LNCaP clone FGC (cell line): ENCODE measurements around the gene ASPRV1.

Experiments
- DNase-seq: peaks from one replicate; pipeline ENCODE4 v3.0.0-alpha.2; 2011; ENCODE audit warnings: low read depth
- H3K4me3 ChIP-seq: 2 replicates; pipeline ENCODE4 v1.5.1; 2011; ENCODE audit warnings: mild to moderate bottlenecking, low read depth, low read length, control low read depth
- TF ChIP-seq, protein P1 (sequence below): IDR thresholded peaks from 2 replicates; pipeline ENCODE4 v1.5.1; 2012; ENCODE audit warnings: mild to moderate bottlenecking; ENCODE audit not compliant: control insufficient read depth, insufficient read depth; ENCODE audit errors: extremely low read depth

Gene ASPRV1

DNA sequence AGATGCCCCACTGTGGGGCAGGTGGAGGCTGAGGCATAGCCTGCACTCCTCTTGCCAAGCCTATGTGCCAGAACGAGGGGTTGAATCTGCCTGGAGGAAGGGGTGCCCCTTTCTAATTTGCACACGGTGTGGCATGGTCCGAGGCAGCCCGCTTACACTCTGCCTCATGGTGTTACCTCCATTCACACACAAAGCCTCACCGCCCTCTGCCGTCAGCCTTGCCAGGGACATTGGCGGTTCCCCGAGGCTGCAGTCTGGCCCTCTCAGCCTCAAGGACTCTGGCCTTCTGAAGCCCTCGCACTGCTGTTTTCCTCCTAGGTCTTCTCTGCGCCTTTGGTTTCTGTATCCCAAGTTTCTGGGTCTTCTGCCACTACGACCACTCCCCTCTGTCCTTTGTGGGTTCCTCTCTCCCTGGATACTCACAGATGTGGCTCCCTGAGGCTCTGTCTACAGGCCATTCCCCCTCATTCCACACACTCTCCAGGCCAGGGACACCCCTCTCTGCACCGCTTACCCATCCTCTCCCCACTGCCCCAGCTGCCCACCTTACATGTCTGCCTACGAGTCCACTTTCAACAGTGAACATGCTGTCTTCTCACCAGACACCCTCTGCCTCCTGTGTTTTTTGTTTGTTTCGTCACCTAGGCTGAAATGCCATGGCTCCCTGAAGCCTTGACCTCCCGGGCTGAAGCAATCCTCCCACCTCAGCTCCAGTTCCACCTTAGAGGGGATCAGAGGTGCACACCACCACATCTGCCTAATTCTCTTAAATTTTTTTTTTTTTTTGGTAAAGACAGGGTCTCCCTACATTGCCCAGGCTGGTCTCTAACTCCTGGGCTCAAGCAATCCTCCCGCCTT lies 7.9 kb upstream of the ASPRV1 start:
- no peak for DNase-seq
- no peak overlapping the region for H3K4me3 ChIP-seq
- TF ChIP-seq, protein P1, sequence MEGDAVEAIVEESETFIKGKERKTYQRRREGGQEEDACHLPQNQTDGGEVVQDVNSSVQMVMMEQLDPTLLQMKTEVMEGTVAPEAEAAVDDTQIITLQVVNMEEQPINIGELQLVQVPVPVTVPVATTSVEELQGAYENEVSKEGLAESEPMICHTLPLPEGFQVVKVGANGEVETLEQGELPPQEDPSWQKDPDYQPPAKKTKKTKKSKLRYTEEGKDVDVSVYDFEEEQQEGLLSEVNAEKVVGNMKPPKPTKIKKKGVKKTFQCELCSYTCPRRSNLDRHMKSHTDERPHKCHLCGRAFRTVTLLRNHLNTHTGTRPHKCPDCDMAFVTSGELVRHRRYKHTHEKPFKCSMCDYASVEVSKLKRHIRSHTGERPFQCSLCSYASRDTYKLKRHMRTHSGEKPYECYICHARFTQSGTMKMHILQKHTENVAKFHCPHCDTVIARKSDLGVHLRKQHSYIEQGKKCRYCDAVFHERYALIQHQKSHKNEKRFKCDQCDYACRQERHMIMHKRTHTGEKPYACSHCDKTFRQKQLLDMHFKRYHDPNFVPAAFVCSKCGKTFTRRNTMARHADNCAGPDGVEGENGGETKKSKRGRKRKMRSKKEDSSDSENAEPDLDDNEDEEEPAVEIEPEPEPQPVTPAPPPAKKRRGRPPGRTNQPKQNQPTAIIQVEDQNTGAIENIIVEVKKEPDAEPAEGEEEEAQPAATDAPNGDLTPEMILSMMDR, result no peak

DNA sequence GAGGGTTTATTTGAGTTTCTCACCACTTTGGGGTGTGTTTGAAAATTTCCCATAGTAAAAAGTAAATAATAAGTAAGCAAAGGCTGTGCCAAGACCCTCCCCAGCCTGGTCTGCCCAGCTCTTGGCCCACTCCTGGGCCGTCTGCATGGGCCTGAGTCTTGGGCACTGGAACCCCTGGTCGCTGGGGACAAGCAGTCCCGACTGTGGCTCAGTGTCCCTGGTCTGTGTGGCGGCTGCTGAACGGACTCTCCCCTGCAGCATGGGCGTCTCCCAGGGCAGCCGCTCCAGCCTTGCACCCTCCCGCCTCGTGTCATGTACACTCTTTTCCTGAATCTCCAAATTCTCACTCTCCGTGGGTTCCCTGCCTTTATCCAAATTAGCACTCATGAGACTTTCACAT lies 7.2 kb upstream of the ASPRV1 start:
- H3K4me3 ChIP-seq, result no peak overlapping the region
- no peak for DNase-seq
- TF ChIP-seq, protein P1, result no peak

DNA sequence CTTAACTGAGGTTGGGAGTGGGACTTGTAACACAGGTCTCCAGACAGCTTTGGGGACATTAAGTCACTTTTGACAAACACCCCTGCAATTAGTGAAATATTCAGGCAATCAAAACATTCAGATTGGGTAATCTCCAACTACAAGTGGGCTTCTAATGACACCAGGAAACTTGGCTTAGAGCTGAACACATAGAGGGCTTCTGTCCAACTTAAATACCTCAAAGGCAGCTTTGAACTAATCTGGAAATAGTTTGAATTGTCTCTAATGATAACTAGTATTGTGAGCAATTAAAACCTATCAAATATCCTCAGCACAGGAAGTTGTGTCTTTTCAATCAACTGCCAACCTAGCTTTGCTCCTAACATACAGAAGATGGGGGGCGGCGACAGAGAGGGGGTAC lies 5.1 kb upstream of the ASPRV1 start:
- no peak for DNase-seq
- TF ChIP-seq, protein P1, result no peak
- H3K4me3 ChIP-seq, result no peak overlapping the region

DNA sequence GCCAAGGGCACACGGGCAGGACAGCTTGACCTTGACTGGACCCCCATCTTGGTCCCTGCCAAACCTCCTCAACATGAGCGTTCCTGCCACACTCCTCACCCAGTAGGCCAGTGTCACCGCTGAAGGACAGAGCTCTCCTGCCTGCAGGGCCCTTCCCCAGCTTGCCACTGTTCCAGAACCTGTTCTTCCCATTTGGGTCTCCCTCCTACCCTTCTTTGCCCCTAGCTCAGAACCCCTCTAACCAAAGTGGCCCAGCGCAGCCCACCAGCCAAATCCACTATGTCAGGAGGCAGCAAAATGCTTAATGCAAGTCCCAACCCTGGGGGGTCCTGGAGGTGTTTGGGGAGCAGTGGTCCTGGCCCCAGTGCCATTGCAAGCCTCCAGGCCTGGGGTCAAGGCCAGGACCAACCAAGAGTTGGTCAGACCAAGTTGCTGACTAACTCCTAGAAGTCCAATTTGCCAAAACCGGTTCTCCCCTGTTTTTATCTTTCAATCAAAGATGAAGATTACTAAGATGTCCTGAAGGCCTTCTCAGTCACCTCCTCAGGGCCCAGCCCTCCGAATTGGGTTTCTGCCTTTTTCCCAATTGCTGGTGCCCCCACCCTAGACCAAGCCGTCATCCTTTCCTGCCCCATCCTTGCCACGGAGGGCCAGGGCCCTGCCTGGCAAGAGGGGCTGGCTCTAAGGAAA lies 4.5 kb upstream of the ASPRV1 start:
- no peak overlapping the region for H3K4me3 ChIP-seq
- TF ChIP-seq, protein P1, result no peak
- DNase-seq, result no peak

DNA sequence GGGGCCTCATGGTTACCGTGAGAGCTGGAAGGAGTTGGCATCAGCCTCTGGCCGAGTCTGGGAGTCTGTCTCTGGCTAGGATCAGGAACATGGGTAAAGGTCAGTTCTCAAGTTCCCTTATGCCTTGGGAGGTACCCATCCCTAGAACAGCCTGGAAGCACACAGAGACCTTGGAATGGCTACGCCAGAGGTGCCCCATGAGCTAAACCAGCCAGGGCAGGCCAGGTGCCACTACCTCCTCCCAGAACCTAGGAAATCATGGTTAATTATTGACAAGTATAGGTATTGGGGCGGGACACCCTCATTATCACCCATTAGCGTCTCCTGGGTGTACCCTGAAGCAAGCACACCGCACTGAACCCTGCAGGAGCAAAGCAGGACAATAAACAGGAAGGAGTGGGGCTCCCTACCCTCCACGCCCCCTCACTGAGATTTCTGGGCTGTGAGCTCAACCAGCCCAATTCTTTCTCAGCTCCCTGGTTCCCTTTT lies 3.0 kb upstream of the ASPRV1 start:
- TF ChIP-seq, protein P1, result no peak
- no peak for DNase-seq

DNA sequence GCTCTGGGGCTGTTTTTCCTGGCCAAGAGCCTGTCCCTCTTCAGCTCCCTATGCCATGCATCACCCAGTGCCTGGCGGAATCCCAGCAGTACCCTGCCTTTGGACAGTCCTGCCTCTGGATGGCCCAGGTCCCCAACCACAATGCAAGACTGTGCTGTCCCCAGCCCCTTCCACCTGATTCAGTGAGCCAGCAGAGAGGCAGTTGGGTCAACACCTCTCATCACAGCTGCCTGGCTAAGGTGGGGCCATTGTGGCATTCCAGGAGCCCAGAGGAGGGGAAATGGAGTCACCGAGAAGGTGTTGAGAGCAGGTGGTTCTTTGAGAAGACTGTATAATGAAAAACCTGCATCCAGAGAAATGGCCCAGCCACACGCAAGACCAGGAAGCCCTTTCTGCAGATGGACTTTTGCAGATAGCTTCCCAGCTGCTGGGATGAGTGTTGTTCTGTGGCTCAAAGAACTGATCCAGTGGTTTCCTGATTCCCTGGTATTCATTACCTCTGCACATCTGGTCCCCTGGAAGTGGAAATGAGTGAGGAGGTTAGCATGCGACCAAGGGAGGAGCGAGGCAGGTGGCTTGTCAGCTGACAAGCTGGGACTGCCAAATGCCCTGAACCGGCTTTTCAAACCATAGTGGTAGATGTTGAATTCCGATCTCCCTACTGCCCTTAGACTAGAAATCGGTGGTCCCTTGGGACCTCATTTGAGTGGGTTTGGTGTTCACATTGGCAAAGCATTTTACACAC lies 1.7 kb upstream of the ASPRV1 start:
- TF ChIP-seq, protein P1, result no peak
- no peak overlapping the region for H3K4me3 ChIP-seq
- no peak for DNase-seq

More for the DNA sequence above, 3.0 kb upstream of the ASPRV1 start:
- H3K4me3 ChIP-seq, result no peak overlapping the region
